Measurements from ENCODE around the gene TLX1. TPM values are rescaled to one million over a fixed set of nuclear protein-coding genes. Genes with fewer than 3 reads are reported as not detected.

The TLX1 gene
- total and polyA plus RNA-seq, 4 donors: 0.13 TPM; not detected in 3

- no peak for DNase-seq
- H3K4me3 ChIP-seq (ENCODE audit: low read length in 2 of 2): no peak overlapping the region
- H3K36me3 ChIP-seq (ENCODE audit: control insufficient read depth in 1 of 2, insufficient read depth in 2 of 2, low read length in 1 of 2): no peaks in the 10 kb centered on the region
- no peak overlapping the region for H3K27ac ChIP-seq (ENCODE audit: low read depth in 1 of 2, low read length in 2 of 2)
- WGBS, 2 donors: 82 to 83% methylated on average over 3 of the region's 3 CpGs
- peaks cover 3% of the 10 kb centered on the region for H3K9me3 ChIP-seq (ENCODE audit: control insufficient read depth, low read length)
- intact Hi-C loops (cut with DNase I): no loop called here
- no peaks in the 10 kb centered on the region for H3K27me3 ChIP-seq (ENCODE audit: control insufficient read depth in 1 of 2, insufficient read depth in 2 of 2, low read length in 1 of 2)
- no peak for ATAC-seq (ENCODE audit: low FRiP score)
- H3K4me1 ChIP-seq (ENCODE audit: control insufficient read depth in 1 of 2, insufficient read depth in 2 of 2, low read length in 2 of 2): no peaks in the 10 kb centered on the region
Observed at GRCh38 chr10:101165736-101166135, 34.6 kb downstream of the TLX1 start.

- no peak overlapping the region for H3K4me3 ChIP-seq (ENCODE audit: low read length in 2 of 2)
- H3K27me3 ChIP-seq (ENCODE audit: control insufficient read depth in 1 of 2, insufficient read depth in 2 of 2, low read length in 1 of 2): no peaks in the 10 kb centered on the region
- DNase-seq: no peak
- no peak for ATAC-seq (ENCODE audit: low FRiP score)
- H3K27ac ChIP-seq (ENCODE audit: low read depth in 1 of 2, low read length in 2 of 2): no peak overlapping the region
- H3K9me3 ChIP-seq (ENCODE audit: control insufficient read depth, low read length): peaks cover 3% of the 10 kb centered on the region
- H3K4me1 ChIP-seq (ENCODE audit: control insufficient read depth in 1 of 2, insufficient read depth in 2 of 2, low read length in 2 of 2): no peaks in the 10 kb centered on the region
- intact Hi-C loops (cut with DNase I): no loop called here
- 89 to 90% methylated on average over 2 of the region's 2 CpGs for WGBS, 2 donors
- H3K36me3 ChIP-seq (ENCODE audit: control insufficient read depth in 1 of 2, insufficient read depth in 2 of 2, low read length in 1 of 2): no peaks in the 10 kb centered on the region
Observed at GRCh38 chr10:101166430-101166829, 35.3 kb downstream of the TLX1 start.

GRCh38 chr10:101172741-101173140, 41.6 kb downstream of the TLX1 start:
- H3K27me3 ChIP-seq (ENCODE audit: control insufficient read depth in 1 of 2, insufficient read depth in 2 of 2, low read length in 1 of 2): no peaks in the 10 kb centered on the region
- no peak for ATAC-seq (ENCODE audit: low FRiP score)

GRCh38 chr10:101174319-101174718, 43.2 kb downstream of the TLX1 start:
- Histone ChIP-seq H3K36me3 (ENCODE audit: control insufficient read depth in 1 of 2, insufficient read depth in 2 of 2, low read length in 1 of 2) (no peaks in the 10 kb centered on the region), H3K4me3 (ENCODE audit: low read length in 2 of 2) (no peak overlapping the region), H3K4me1 (ENCODE audit: control insufficient read depth in 1 of 2, insufficient read depth in 2 of 2, low read length in 2 of 2) (no peaks in the 10 kb centered on the region), H3K27me3 (ENCODE audit: control insufficient read depth in 1 of 2, insufficient read depth in 2 of 2, low read length in 1 of 2) (no peaks in the 10 kb centered on the region), H3K9me3 (ENCODE audit: control insufficient read depth, low read length) (peaks cover 7% of the 10 kb centered on the region), H3K27ac (ENCODE audit: low read depth in 1 of 2, low read length in 2 of 2) (no peak overlapping the region)
- DNase-seq (no peak), ATAC-seq (ENCODE audit: low FRiP score) (no peak)
- intact Hi-C loops (cut with DNase I): no loop called here
- 95 to 97% methylated on average over 2 of the region's 2 CpGs for WGBS, 2 donors

More at GRCh38 chr10:101172741-101173140, 41.6 kb downstream of the TLX1 start:
- Histone ChIP-seq H3K9me3 (ENCODE audit: control insufficient read depth, low read length) (peaks cover 7% of the 10 kb centered on the region), H3K36me3 (ENCODE audit: control insufficient read depth in 1 of 2, insufficient read depth in 2 of 2, low read length in 1 of 2) (no peaks in the 10 kb centered on the region), H3K27ac (ENCODE audit: low read depth in 1 of 2, low read length in 2 of 2) (no peak overlapping the region), H3K4me1 (ENCODE audit: control insufficient read depth in 1 of 2, insufficient read depth in 2 of 2, low read length in 2 of 2) (no peaks in the 10 kb centered on the region), H3K4me3 (ENCODE audit: low read length in 2 of 2) (no peak overlapping the region)
- no peak for DNase-seq
- intact Hi-C loops (cut with DNase I): no loop called here
- WGBS, 2 donors: 68% methylated on average over 2 of the region's 2 CpGs

GRCh38 chr10:101176577-101176976, 45.5 kb downstream of the TLX1 start:
- intact Hi-C loops (cut with DNase I): no loop called here
- no peak for DNase-seq
- no peak for ATAC-seq (ENCODE audit: low FRiP score)
- Histone ChIP-seq H3K4me1 (ENCODE audit: control insufficient read depth in 1 of 2, insufficient read depth in 2 of 2, low read length in 2 of 2) (no peaks in the 10 kb centered on the region), H3K9me3 (ENCODE audit: control insufficient read depth, low read length) (peaks cover 7% of the 10 kb centered on the region), H3K4me3 (ENCODE audit: low read length in 2 of 2) (no peak overlapping the region), H3K27ac (ENCODE audit: low read depth in 1 of 2, low read length in 2 of 2) (no peak overlapping the region), H3K36me3 (ENCODE audit: control insufficient read depth in 1 of 2, insufficient read depth in 2 of 2, low read length in 1 of 2) (no peaks in the 10 kb centered on the region), H3K27me3 (ENCODE audit: control insufficient read depth in 1 of 2, insufficient read depth in 2 of 2, low read length in 1 of 2) (no peaks in the 10 kb centered on the region)
- 80 to 86% methylated on average over 4 of the region's 4 CpGs for WGBS, 2 donors

- 74 to 76% methylated on average over 2 of the region's 2 CpGs for WGBS, 2 donors
- Histone ChIP-seq H3K4me1 (ENCODE audit: control insufficient read depth in 1 of 2, insufficient read depth in 2 of 2, low read length in 2 of 2) (no peaks in the 10 kb centered on the region), H3K27ac (ENCODE audit: low read depth in 1 of 2, low read length in 2 of 2) (no peak overlapping the region), H3K36me3 (ENCODE audit: control insufficient read depth in 1 of 2, insufficient read depth in 2 of 2, low read length in 1 of 2) (no peaks in the 10 kb centered on the region), H3K9me3 (ENCODE audit: control insufficient read depth, low read length) (no peaks in the 10 kb centered on the region), H3K4me3 (ENCODE audit: low read length in 2 of 2) (no peak overlapping the region), H3K27me3 (ENCODE audit: control insufficient read depth in 1 of 2, insufficient read depth in 2 of 2, low read length in 1 of 2) (no peaks in the 10 kb centered on the region)
- ATAC-seq (ENCODE audit: low FRiP score) (no peak), DNase-seq (no peak)
- intact Hi-C loops (cut with DNase I): no loop called here
Observed at GRCh38 chr10:101182936-101183335, 51.8 kb downstream of the TLX1 start.

GRCh38 chr10:101183458-101184183, 52.5 kb downstream of the TLX1 start:
- Histone ChIP-seq H3K9me3 (ENCODE audit: control insufficient read depth, low read length) (no peaks in the 10 kb centered on the region), H3K4me1 (ENCODE audit: control insufficient read depth in 1 of 2, insufficient read depth in 2 of 2, low read length in 2 of 2) (no peaks in the 10 kb centered on the region), H3K4me3 (ENCODE audit: low read length in 2 of 2) (no peak overlapping the region), H3K27me3 (ENCODE audit: control insufficient read depth in 1 of 2, insufficient read depth in 2 of 2, low read length in 1 of 2) (no peaks in the 10 kb centered on the region), H3K27ac (ENCODE audit: low read depth in 1 of 2, low read length in 2 of 2) (no peak overlapping the region), H3K36me3 (ENCODE audit: control insufficient read depth in 1 of 2, insufficient read depth in 2 of 2, low read length in 1 of 2) (no peaks in the 10 kb centered on the region)
- intact Hi-C loops (cut with DNase I): no loop called here
- DNase-seq: no peak
- 64 to 73% methylated on average over 6 of the region's 6 CpGs for WGBS, 2 donors
- ATAC-seq (ENCODE audit: low FRiP score): no peak

Other genes starting within 250 kb of the TLX1 start
- 10 to 100 TPM; 20.3 to 38.3 TPM for gene SLF2, start 218.3 kb upstream of the TLX1 start, total RNA-seq
- gene SLF2, start 218.3 kb upstream of the TLX1 start, polyA plus RNA-seq: 10 to 100 TPM in 1 of 2 donors, 1 to 10 TPM in 1; 5.6 to 13.2 TPM
- gene SEMA4G, start 161.8 kb upstream of the TLX1 start, total RNA-seq: 1 to 10 TPM; 1.5 to 4.2 TPM
- gene SEMA4G, start 161.8 kb upstream of the TLX1 start, polyA plus RNA-seq: 1 to 10 TPM; 2.1 to 7.5 TPM
- gene MRPL43, start 143.8 kb upstream of the TLX1 start, total RNA-seq: 10 to 100 TPM; 38.9 to 59.8 TPM
- 100 to 1,000 TPM in 1 of 2 donors, 10 to 100 TPM in 1; 69.4 to 104 TPM for gene MRPL43, start 143.8 kb upstream of the TLX1 start, polyA plus RNA-seq
- gene TWNK, start 143.8 kb upstream of the TLX1 start, total RNA-seq: 1 to 10 TPM; 4.6 to 5.7 TPM
- 1 to 10 TPM; 3.0 to 4.5 TPM for gene TWNK, start 143.8 kb upstream of the TLX1 start, polyA plus RNA-seq
- 10 to 100 TPM; 94.0 to 95.3 TPM for gene LZTS2, start 131.5 kb upstream of the TLX1 start, total RNA-seq
- 100 to 1,000 TPM in 1 of 2 donors, 10 to 100 TPM in 1; 38.3 to 108 TPM for gene LZTS2, start 131.5 kb upstream of the TLX1 start, polyA plus RNA-seq
- gene PDZD7, start 100.2 kb upstream of the TLX1 start, total RNA-seq: 1 to 10 TPM; 1.1 to 1.6 TPM
- gene PDZD7, start 100.2 kb upstream of the TLX1 start, polyA plus RNA-seq: 1 to 10 TPM in 1 of 2 donors, under 1 TPM in 1; 0.97 to 3.9 TPM
- 100 to 1,000 TPM in 1 of 2 donors, 10 to 100 TPM in 1; 91.5 to 113 TPM for gene SFXN3, start 100.1 kb upstream of the TLX1 start, total RNA-seq
- 10 to 100 TPM; 42.6 to 97.1 TPM for gene SFXN3, start 100.1 kb upstream of the TLX1 start, polyA plus RNA-seq
- 10 to 100 TPM; 12.4 to 17.6 TPM for gene KAZALD1, start 69.3 kb upstream of the TLX1 start, total RNA-seq
- gene KAZALD1, start 69.3 kb upstream of the TLX1 start, polyA plus RNA-seq: 10 to 100 TPM; 12.9 to 20.7 TPM
- not detected for gene LBX1, start 98.2 kb downstream of the TLX1 start, total RNA-seq
- not detected for gene LBX1, start 98.2 kb downstream of the TLX1 start, polyA plus RNA-seq
- gene BTRC, start 222.9 kb downstream of the TLX1 start, total RNA-seq: 10 to 100 TPM; 16.6 to 21.0 TPM
- 1 to 10 TPM; 4.4 to 5.0 TPM for gene BTRC, start 222.9 kb downstream of the TLX1 start, polyA plus RNA-seq